OCI-LY1 (cell line): ENCODE measurements around the gene IGF1R.

ENCODE experiments used
- EZH2 ChIP-seq: fragments of 200-600 bp; sonication (generic), shearing (Covaris generic); IDR thresholded peaks from 2 replicates; pipeline ENCODE4 v1.8.0; 2017; ENCODE audit warnings: borderline replicate concordance, mixed run types, mild to moderate bottlenecking, antibody characterized with exemption, low read length, moderate library complexity, mixed read lengths
- TF ChIP-seq, protein P1 (sequence below): fragments of 200-600 bp; sonication (generic), shearing (Covaris generic); IDR thresholded peaks from 2 replicates; pipeline ENCODE4 v1.5.1; 2017; ENCODE audit warnings: mild to moderate bottlenecking, antibody characterized with exemption, low read length, moderate library complexity, mixed read lengths

- TF ChIP-seq, protein P1, sequence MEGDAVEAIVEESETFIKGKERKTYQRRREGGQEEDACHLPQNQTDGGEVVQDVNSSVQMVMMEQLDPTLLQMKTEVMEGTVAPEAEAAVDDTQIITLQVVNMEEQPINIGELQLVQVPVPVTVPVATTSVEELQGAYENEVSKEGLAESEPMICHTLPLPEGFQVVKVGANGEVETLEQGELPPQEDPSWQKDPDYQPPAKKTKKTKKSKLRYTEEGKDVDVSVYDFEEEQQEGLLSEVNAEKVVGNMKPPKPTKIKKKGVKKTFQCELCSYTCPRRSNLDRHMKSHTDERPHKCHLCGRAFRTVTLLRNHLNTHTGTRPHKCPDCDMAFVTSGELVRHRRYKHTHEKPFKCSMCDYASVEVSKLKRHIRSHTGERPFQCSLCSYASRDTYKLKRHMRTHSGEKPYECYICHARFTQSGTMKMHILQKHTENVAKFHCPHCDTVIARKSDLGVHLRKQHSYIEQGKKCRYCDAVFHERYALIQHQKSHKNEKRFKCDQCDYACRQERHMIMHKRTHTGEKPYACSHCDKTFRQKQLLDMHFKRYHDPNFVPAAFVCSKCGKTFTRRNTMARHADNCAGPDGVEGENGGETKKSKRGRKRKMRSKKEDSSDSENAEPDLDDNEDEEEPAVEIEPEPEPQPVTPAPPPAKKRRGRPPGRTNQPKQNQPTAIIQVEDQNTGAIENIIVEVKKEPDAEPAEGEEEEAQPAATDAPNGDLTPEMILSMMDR, result no peak
- no peak for TF ChIP-seq EZH2
Measured at GRCh38 chr15:98712845-98713584, 64.7 kb downstream of the IGF1R start.
